A549 treated with GW870086 at 1 μM for 4 hours (cell line): Measurements from ENCODE around the gene C6orf120. TPM values are rescaled to one million over a fixed set of nuclear protein-coding genes. Genes with fewer than 3 reads are reported as not detected.

Experiments
- total RNA-seq: library from RNA; stranded (reverse); fragments of 200-300 nt; extraction: Qiagen RNA extraction; gene quantifications from 5 replicates; pipeline ENCODE4 v1.2.3, GENCODE V29; 2022; ENCODE audit warnings: low read depth

C6orf120 gene
- 8.2 to 14.8 TPM (median 12.9 TPM) in 5 replicates for total RNA-seq

GRCh38 chr6:169701954-169702839 lies at the start of gene C6orf120, which contains the start of gene WDR27:
Gene C6orf120, plus strand, starts transcription at chr6:169702126. Its CDS starts 334 bp downstream, at chr6:169702460.
Gene WDR27, minus strand, starts transcription at chr6:169702029. Its CDS starts 13,024 bp downstream, at chr6:169689005.

GRCh38 chr6:169724494-169725124 lies 22.7 kb downstream of the C6orf120 start, which contains the start of gene PHF10:
Gene PHF10, minus strand, starts transcription at chr6:169724500. Its CDS starts 569 bp downstream, at chr6:169723931.

GRCh38 chr6:169751242-169752073 lies 49.5 kb downstream of the C6orf120 start, which contains the start of the genes DYNLT2 and ERMARD:
Gene DYNLT2, minus strand, starts transcription at chr6:169751572. Its CDS starts 114 bp downstream, at chr6:169751458.
Gene ERMARD, plus strand, starts transcription at chr6:169751622. Its CDS starts 36 bp downstream, at chr6:169751658.

Other genes with a start within 250 kb of the C6orf120 start
- 8.1 to 12.2 TPM (median 11.4 TPM) in 5 replicates for gene WDR27, start 97 bp upstream of the C6orf120 start, total RNA-seq
- 22.4 to 26.8 TPM (median 22.8 TPM) in 5 replicates for gene PHF10, start 22.4 kb downstream of the C6orf120 start, total RNA-seq
- 0.44 to 0.68 TPM (median 0.57 TPM) in 5 replicates for gene DYNLT2, start 49.4 kb downstream of the C6orf120 start, total RNA-seq
- gene ERMARD, start 49.5 kb downstream of the C6orf120 start, total RNA-seq = 6.4 to 8.4 TPM (median 6.9 TPM) in 5 replicates